HPDE6-E6E7 (cell line): ENCODE results near the gene AGAP3.

Experiments
- DNase-seq: peaks from one replicate; pipeline ENCODE4 v3.0.0; 2011; ENCODE audit warnings: missing footprints; ENCODE audit errors: extremely low spot score

AGAP3 gene

GRCh38 chr7:151123158-151123821 is 37.0 kb downstream of the AGAP3 start:
- no peak for DNase-seq

DNA sequence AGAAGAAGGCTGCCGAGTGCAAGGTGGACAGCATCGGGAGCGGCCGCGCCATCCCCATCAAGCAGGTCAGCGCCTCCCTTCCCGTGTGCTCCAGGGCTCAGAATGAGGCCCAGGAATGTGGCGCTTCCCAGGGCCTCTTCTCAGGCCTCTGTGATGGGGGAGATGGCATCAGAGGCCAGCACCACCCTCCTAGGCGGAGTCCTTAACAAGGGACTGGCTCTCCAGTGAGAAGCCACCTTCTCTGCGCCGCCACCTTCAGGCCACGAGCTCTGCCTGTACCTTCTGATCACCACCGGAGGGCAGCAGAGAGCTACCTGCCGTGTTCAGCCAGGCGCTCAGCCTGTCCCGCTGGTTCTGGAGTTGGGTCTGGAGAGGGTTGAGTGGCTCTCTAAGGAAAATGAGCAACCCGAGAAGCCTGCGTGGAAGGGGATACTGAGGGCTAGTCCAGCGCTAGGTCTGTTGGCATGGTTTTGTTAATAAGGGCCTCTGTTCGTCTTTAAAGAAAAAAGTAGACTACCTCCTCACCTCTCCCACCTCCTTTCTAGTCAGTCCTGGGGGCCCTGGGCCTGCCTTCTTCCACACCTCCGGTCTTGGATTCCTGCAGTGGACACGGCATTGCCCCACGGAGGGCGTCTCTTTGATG is 37.7 kb downstream of the AGAP3 start:
- DNase-seq, result peak; percentile 87

- no peak for DNase-seq
These were observed 38.2 kb downstream of the AGAP3 start for GRCh38 chr7:151124481-151124880.

DNA sequence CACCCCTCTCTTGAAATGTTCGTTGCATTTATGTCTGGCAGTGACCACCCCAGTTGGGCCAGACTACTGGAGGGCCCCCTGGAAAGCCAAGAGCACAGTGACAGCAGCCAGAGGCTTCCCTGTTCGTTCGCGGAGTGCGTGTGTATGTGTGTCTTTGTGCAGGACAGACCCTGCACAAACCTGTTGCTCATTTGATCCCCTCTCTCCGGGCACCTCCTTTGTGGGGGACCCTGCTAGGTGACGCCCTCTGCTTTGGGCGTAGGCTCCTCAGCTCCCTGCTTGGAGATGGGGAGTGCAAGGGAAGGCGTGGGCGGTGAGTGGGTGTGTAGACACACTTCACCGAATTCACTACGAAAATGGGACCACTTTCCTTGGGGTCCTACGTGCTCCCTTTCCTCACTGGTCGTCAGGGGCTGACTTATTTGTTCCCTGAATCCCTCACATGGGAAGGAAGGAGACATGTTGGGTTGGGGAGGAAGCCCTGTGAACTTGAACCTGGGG is 38.7 kb downstream of the AGAP3 start:
- DNase-seq, result no peak

GRCh38 chr7:151125470-151125845 is 39.2 kb downstream of the AGAP3 start:
- no peak for DNase-seq

- no peak for DNase-seq
These were observed 39.7 kb downstream of the AGAP3 start for GRCh38 chr7:151125846-151126481.

DNA sequence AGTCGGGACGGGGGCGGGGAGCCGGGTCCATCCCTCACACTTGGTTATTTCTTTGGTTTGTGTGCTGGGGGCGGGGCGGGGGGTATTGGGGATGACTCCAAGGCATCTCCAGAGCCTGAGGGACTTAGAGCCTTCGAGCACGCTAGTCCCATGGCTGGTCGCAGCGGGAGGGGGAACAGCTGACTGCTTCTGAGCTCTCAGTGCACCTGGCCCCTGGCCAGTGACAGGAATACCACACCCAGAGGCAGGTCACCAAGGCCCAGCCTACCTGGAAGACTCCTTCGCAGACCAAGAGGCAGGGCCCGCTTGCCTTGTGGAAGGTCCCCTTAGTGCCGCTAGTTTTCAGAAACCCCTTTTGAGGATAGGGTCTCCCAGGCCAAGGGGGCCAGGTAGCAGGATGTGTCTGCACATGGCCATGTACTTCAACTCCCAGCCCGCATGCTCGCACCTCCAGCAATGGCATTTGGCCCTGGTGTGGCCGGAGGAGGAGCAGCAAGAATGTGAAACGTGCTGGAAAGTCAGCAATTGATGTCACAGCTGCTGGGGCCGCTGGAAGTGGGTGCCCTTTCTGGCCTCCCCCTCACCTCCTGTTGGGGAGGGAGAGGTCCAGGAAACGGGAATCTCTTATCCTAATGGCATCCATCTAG is 40.3 kb downstream of the AGAP3 start:
- DNase-seq, result no peak

GRCh38 chr7:151128144-151128543 is 41.9 kb downstream of the AGAP3 start:
- DNase-seq, result no peak

GRCh38 chr7:151128716-151129115 is 42.4 kb downstream of the AGAP3 start:
- DNase-seq, result no peak

- DNase-seq, result no peak
These were observed 43.1 kb downstream of the AGAP3 start for GRCh38 chr7:151129117-151129959.

GRCh38 chr7:151129960-151130591 is 43.8 kb downstream of the AGAP3 start:
- DNase-seq, result no peak

GRCh38 chr7:151130741-151131157 is 44.5 kb downstream of the AGAP3 start:
- DNase-seq, result no peak

GRCh38 chr7:151131224-151131591 is 44.9 kb downstream of the AGAP3 start:
- no peak for DNase-seq

- no peak for DNase-seq
These were observed 45.5 kb downstream of the AGAP3 start for GRCh38 chr7:151131592-151132293.

DNA sequence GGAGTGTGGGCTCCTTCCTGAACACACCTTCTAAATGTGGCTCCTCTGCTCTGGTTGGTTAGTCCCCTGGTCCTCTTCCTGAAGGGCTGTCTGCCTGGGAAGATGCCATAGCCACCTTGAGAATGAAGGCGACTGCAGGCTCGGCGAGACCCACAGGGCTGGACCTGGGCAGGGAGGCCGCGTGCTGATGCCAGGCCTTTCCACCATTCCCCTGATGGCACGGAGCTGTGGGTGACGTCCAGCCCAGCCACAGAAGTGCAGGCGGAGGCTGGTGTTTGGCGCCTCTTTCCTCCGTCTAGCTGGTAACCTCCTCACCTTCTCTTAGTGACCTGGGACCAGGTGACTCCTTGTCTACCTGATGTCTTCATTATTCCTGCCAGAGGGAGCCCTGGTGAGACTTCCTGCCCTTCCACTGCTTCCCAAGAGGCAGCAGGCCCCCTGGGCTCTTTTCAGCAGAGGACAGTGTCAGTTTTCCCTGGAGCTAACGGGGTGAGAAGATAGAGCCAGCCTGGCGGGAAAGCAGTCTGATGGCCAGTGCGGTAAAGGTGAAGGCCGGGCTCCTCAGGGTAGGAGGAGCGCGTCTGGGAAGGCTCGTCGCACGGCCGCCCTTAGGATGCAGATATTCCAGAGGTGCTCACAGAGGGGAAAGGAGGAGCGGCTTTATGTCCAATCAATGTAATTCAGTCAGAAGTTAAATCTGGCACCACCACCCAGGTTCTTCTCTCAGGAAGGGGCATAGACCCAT is 46.4 kb downstream of the AGAP3 start:
- DNase-seq, result no peak

DNA sequence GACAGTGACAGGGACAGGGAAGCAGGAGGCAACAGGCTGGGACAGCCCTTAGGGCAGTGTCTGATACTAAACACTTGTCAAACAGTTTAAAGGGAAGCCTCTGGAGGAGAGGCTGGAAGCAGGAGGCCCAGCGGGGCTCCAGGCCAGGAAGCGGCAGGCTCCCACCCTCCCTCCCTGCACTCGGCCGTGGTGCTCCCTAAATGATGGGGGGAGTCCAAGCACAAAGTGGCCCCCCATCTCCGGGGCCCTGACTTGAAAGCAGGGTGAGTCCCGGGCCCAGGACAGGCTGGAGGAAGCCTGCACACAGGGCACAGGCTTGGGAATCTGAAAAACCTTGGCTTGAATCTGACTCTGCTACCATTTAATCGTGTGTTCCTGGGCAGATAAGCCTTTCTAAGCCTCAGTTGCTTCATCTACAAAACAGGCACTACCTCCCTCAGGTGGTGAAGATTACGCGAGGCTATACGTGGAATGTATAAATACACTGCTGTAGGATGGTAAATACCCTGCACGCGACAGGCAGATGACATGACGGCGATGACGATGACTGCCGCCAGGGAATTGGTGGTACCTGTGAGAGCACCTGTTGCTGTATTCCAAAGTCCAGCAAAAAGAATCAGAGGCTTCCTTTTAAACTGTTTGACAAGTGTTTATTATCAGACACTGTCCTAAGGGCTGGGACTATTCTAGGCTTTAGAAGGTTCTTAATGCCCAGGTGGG is 47.2 kb downstream of the AGAP3 start:
- DNase-seq, result no peak

GRCh38 chr7:151133986-151134742 is 47.9 kb downstream of the AGAP3 start:
- no peak for DNase-seq

DNA sequence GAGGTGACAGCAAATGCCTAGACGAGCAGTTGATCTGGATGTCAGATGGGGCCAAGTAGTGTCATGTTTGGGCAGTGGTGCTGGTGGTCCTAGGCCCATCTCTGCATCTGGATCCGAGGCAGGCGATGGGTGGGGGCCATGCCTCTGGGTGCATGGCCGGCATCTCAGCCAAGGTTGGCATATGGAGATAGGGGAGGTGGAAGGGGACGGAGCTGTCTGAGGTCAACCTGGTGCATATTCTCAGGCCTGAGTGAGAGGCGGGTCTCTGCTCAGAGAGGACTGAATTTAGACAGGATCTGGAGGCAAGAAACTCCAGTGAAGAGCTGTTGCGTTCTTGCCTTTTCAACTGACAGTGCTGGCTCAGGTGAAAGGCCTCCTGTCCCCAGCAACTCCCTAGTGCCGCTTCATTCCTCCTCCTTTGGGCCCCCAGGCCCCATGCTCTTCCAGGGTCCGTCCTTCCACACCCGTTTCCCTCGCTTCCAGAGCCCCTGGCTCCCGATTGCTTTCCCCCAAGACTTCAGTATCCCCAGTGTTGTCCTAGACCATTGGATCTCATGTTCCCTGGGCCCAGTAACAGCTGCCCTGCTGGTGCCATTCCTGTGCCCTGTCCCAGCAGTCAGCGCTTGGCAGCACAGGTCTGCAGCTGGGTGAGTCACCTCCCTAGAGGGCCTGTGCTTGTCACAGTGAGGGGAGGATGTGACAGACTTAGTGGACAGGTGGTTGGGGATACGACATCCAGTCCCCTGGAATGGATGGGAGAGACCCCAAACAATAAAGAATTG is 48.7 kb downstream of the AGAP3 start:
- no peak for DNase-seq
